Activated CD4-positive, alpha-beta T cell treated with anti-CD3 and anti-CD28 coated beads, Interleukin-2, amount 10 ng/mL, durations not matched to agents 7 days and 5 days (primary cell): ENCODE results near the gene CPHXL. TPM values are rescaled to one million over a fixed set of nuclear protein-coding genes. Genes with fewer than 3 reads are reported as not detected.

Experiments used
- CTCF ChIA-PET: fragments of 350-600 bp; sonication (Branson Sonifier 250); formaldehyde crosslinking; loops from one replicate; lab custom pipeline; 2021; ENCODE audit warnings: antibody characterized with exemption; lab: Charles Lee
- POLR2A ChIA-PET: fragments of 350-600 bp; sonication (Branson Sonifier 250); formaldehyde crosslinking; loops from one replicate; lab custom pipeline; 2021; ENCODE audit warnings: antibody characterized with exemption; lab: Charles Lee
- DNase-seq: peaks from one replicate; pipeline ENCODE4 v3.0.0-alpha.2; 2020
- H3K27ac Mint-ChIP-seq: one replicate; pipeline ENCODE4 v1.8.0; 2021; ENCODE audit warnings: mild to moderate bottlenecking, moderate library complexity, mixed read lengths
- H3K27me3 Mint-ChIP-seq: one replicate; pipeline ENCODE4 v1.8.0; 2021; ENCODE audit warnings: mixed read lengths
- H3K36me3 Mint-ChIP-seq: one replicate; pipeline ENCODE4 v1.8.0; 2021; ENCODE audit warnings: low read depth, mixed read lengths
- H3K4me1 Mint-ChIP-seq: one replicate; pipeline ENCODE4 v1.8.0; 2021; ENCODE audit warnings: mixed read lengths
- H3K4me3 Mint-ChIP-seq: one replicate; pipeline ENCODE4 v1.8.0; 2021; ENCODE audit warnings: mild to moderate bottlenecking, moderate library complexity, mixed read lengths
- H3K9me3 Mint-ChIP-seq: one replicate; pipeline ENCODE4 v1.8.0; 2021; ENCODE audit warnings: mixed read lengths
- total RNA-seq, 2 experiments: library from RNA; stranded (reverse); gene quantifications; one replicate each; pipeline ENCODE4 v1.2.3, GENCODE V29; 2021

The CPHXL gene
- total RNA-seq, 2 experiments from 2014 or later = not detected

- no peaks in the 10 kb centered on the region for H3K36me3 Mint-ChIP-seq
- H3K27ac Mint-ChIP-seq = no peak overlapping the region
- H3K4me3 Mint-ChIP-seq = no peak overlapping the region
- H3K9me3 Mint-ChIP-seq = peaks cover 11% of the 10 kb centered on the region
- no peak for DNase-seq
- H3K4me1 Mint-ChIP-seq = no peaks in the 10 kb centered on the region
- POLR2A ChIA-PET = no interaction called here
- peaks cover 4% of the 10 kb centered on the region for H3K27me3 Mint-ChIP-seq
- CTCF ChIA-PET = no interaction called here
Measured at GRCh38 chr16:75687361-75687760, 38.9 kb downstream of the CPHXL start.

DNA sequence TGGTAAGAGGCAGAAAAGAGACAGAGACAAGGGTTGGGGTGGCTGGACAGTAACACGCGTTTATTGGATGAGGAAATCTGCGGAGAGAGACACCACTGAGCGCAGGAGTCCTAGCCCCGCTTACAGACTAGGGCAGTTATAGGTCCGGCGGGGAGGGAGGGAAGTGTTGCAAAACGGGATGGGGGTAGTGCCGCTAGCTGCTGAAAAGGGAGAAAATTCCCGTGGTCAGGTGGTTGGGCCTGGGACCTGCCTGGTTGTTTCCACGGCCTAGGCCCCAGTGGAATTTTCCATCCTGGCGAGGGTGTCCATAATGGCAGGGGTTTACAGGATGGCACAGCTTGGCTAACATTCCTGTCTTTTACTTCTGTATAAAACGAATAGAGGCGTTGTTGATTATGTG, 44.0 kb downstream of the CPHXL start:
- no peak for DNase-seq
- peaks cover 4% of the 10 kb centered on the region for H3K27me3 Mint-ChIP-seq
- CTCF ChIA-PET = no interaction called here
- H3K27ac Mint-ChIP-seq = no peak overlapping the region
- H3K4me1 Mint-ChIP-seq = no peaks in the 10 kb centered on the region
- POLR2A ChIA-PET = no interaction called here
- no peak overlapping the region for H3K4me3 Mint-ChIP-seq
- no peaks in the 10 kb centered on the region for H3K36me3 Mint-ChIP-seq
- H3K9me3 Mint-ChIP-seq = peaks cover 9% of the 10 kb centered on the region

GRCh38 chr16:75679366-75679765, 46.9 kb downstream of the CPHXL start:
- no peaks in the 10 kb centered on the region for H3K4me1 Mint-ChIP-seq
- ChIA-PET CTCF (no interaction called here), POLR2A (no interaction called here)
- H3K4me3 Mint-ChIP-seq = no peak overlapping the region
- H3K9me3 Mint-ChIP-seq = peaks cover 4% of the 10 kb centered on the region
- no peak for DNase-seq
- H3K27ac Mint-ChIP-seq = no peak overlapping the region
- no peaks in the 10 kb centered on the region for H3K36me3 Mint-ChIP-seq
- H3K27me3 Mint-ChIP-seq = peaks cover 2% of the 10 kb centered on the region

- Mint-ChIP-seq H3K4me3 (no peak within 1 kb of the TSS), H3K27me3 (no peaks in the 10 kb centered on the region), H3K9me3 (no peaks in the 10 kb centered on the region), H3K36me3 (no peaks in the 10 kb centered on the region), H3K4me1 (no peaks in the 10 kb centered on the region), H3K27ac (no peak within 1 kb of the TSS)
- DNase-seq = no peak
- ChIA-PET POLR2A (no interaction called here), CTCF (interaction anchor here (0.6 kb wide), 1 partner anchor 97 kb away, joined by 3 read pairs; no protein-coding TSS in a partner anchor)
Measured at GRCh38 chr16:75676909-75677308, 49.4 kb downstream of the CPHXL start, which contains the start of gene CPHXL2. Gene CPHXL2 (minus strand): TSS chr16:75677009. CDS start chr16:75676999, 10 bp downstream.

DNA sequence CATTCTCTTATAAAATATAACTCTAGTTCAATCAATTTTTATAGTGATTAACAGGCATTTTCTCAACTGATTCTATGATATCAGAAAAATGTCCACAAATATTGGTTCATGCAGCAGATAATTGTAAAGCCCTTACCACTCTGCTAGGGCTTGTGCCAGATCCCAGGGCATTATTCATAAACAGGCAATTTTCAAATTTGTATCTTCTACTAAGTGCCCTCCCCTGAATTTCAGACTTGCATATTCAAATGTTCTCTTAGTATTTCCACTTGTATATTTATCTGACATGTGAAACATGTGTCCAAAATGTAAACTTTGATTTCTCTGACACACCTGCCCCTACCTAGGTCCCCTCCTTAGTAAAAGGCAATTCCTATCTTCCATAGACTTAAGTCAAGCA, 58.8 kb downstream of the CPHXL start:
- no peaks in the 10 kb centered on the region for H3K4me1 Mint-ChIP-seq
- H3K9me3 Mint-ChIP-seq = peaks cover 3% of the 10 kb centered on the region
- CTCF ChIA-PET = no interaction called here
- H3K27ac Mint-ChIP-seq = no peak overlapping the region
- no peak for DNase-seq
- no peaks in the 10 kb centered on the region for H3K27me3 Mint-ChIP-seq
- peaks cover under 1% of the 10 kb centered on the region for H3K36me3 Mint-ChIP-seq
- POLR2A ChIA-PET = no interaction called here
- H3K4me3 Mint-ChIP-seq = no peak overlapping the region

Other genes starting within 250 kb of the CPHXL start
- not detected for gene CHST6, start 231.0 kb downstream of the CPHXL start, total RNA-seq
- gene CHST5, start 190.4 kb downstream of the CPHXL start, total RNA-seq = under 1 TPM in 1 of 2 experiments, not detected in 1; 0.06 TPM
- 1 to 10 TPM; 1.9 to 2.2 TPM for gene TMEM231, start 170.2 kb downstream of the CPHXL start, total RNA-seq
- 10 to 100 TPM; 60.7 to 66.2 TPM for gene GABARAPL2, start 160.1 kb downstream of the CPHXL start, total RNA-seq
- 10 to 100 TPM; 60.3 to 66.1 TPM for gene ADAT1, start 103.2 kb downstream of the CPHXL start, total RNA-seq
- 100 to 1,000 TPM; 185 to 207 TPM for gene KARS1, start 78.8 kb downstream of the CPHXL start, total RNA-seq
- 10 to 100 TPM; 69.2 to 70.1 TPM for gene TERF2IP, start 78.7 kb downstream of the CPHXL start, total RNA-seq
- not detected for gene CPHXL2, start 49.5 kb downstream of the CPHXL start, total RNA-seq
- gene DUXB, start 25.0 kb downstream of the CPHXL start, total RNA-seq = not detected